Measurements from ENCODE around the gene ERC2. TPM values are rescaled to one million over a fixed set of nuclear protein-coding genes. Genes with fewer than 3 reads are reported as not detected.

ERC2 gene
- total RNA-seq, 1 experiment from 2014 or later: 0.90 TPM

- H3K27me3 ChIP-seq (replicated peaks; ENCODE audit: insufficient read depth, low read depth, low read length, poor library complexity): no peaks in the 10 kb centered on the region
- no peaks in the 10 kb centered on the region for H3K36me3 ChIP-seq (ENCODE audit: insufficient read depth, low read length, poor library complexity, severe bottlenecking)
- no peaks in the 10 kb centered on the region for H3K9me3 ChIP-seq (ENCODE audit: low read depth, low read length, poor library complexity, severe bottlenecking)
- ChIA-PET CTCF (no interaction called here), POLR2A (ENCODE audit: low non-redundant PET) (interaction anchor here (0.6 kb wide), 1 partner anchor 1158 kb away, joined by 3 read pairs; no protein-coding TSS in a partner anchor)
- no TSS peak for BruUV-seq (replicated peaks)
- TF ChIP-seq EZH2 (IDR thresholded peaks at IDR 0.05; ENCODE audit: borderline replicate concordance, low read depth, low read length, poor library complexity, severe bottlenecking): no peak
- TF ChIP-seq CTCF (conservative IDR thresholded peaks at IDR 0.05; ENCODE audit: low read depth, low read length): no peak
- H3K4me3 ChIP-seq (ENCODE audit: low read depth, low read length, poor library complexity, severe bottlenecking): no peak overlapping the region
- DNase-seq (ENCODE audit: low spot score): no peak
- peaks cover 15% of the 10 kb centered on the region for H3K4me1 ChIP-seq (ENCODE audit: insufficient read depth, low read length, poor library complexity, severe bottlenecking)
- H3K27ac ChIP-seq (ENCODE audit: low read depth, low read length, poor library complexity, severe bottlenecking): no peak overlapping the region
- intact Hi-C loops (cut with micrococcal nuclease; ENCODE audit: unreplicated experiment): no loop called here
Observed at GRCh38 chr3:55515550-55516246, 952.6 kb downstream of the ERC2 start.

- no peak for DNase-seq (ENCODE audit: low spot score)
- TF ChIP-seq EZH2 (IDR thresholded peaks at IDR 0.05; ENCODE audit: borderline replicate concordance, low read depth, low read length, poor library complexity, severe bottlenecking): no peak
- no peak for TF ChIP-seq CTCF (conservative IDR thresholded peaks at IDR 0.05; ENCODE audit: low read depth, low read length)
- Histone ChIP-seq H3K4me1 (ENCODE audit: insufficient read depth, low read length, poor library complexity, severe bottlenecking) (peaks cover 15% of the 10 kb centered on the region), H3K27me3 (replicated peaks; ENCODE audit: insufficient read depth, low read depth, low read length, poor library complexity) (no peaks in the 10 kb centered on the region), H3K36me3 (ENCODE audit: insufficient read depth, low read length, poor library complexity, severe bottlenecking) (no peaks in the 10 kb centered on the region), H3K27ac (ENCODE audit: low read depth, low read length, poor library complexity, severe bottlenecking) (no peak overlapping the region), H3K4me3 (ENCODE audit: low read depth, low read length, poor library complexity, severe bottlenecking) (no peak overlapping the region), H3K9me3 (ENCODE audit: low read depth, low read length, poor library complexity, severe bottlenecking) (no peaks in the 10 kb centered on the region)
- POLR2A ChIA-PET (ENCODE audit: low non-redundant PET): no interaction called here
- CTCF ChIA-PET: no interaction called here
- intact Hi-C loops (cut with micrococcal nuclease; ENCODE audit: unreplicated experiment): no loop called here
- no TSS peak for BruUV-seq (replicated peaks)
Observed at GRCh38 chr3:55514962-55515361, 953.3 kb downstream of the ERC2 start.

- Histone ChIP-seq H3K27ac (ENCODE audit: low read depth, low read length, poor library complexity, severe bottlenecking) (no peak overlapping the region), H3K4me1 (ENCODE audit: insufficient read depth, low read length, poor library complexity, severe bottlenecking) (peaks cover 12% of the 10 kb centered on the region), H3K36me3 (ENCODE audit: insufficient read depth, low read length, poor library complexity, severe bottlenecking) (no peaks in the 10 kb centered on the region), H3K9me3 (ENCODE audit: low read depth, low read length, poor library complexity, severe bottlenecking) (no peaks in the 10 kb centered on the region), H3K4me3 (ENCODE audit: low read depth, low read length, poor library complexity, severe bottlenecking) (no peak overlapping the region), H3K27me3 (replicated peaks; ENCODE audit: insufficient read depth, low read depth, low read length, poor library complexity) (no peaks in the 10 kb centered on the region)
- ChIA-PET CTCF (no interaction called here), POLR2A (ENCODE audit: low non-redundant PET) (no interaction called here)
- intact Hi-C loops (cut with micrococcal nuclease; ENCODE audit: unreplicated experiment): no loop called here
- no TSS peak for BruUV-seq (replicated peaks)
- TF ChIP-seq CTCF (conservative IDR thresholded peaks at IDR 0.05; ENCODE audit: low read depth, low read length): no peak
- TF ChIP-seq EZH2 (IDR thresholded peaks at IDR 0.05; ENCODE audit: borderline replicate concordance, low read depth, low read length, poor library complexity, severe bottlenecking): no peak
- DNase-seq (ENCODE audit: low spot score): no peak
Observed at GRCh38 chr3:55512571-55513343, 955.5 kb downstream of the ERC2 start.

All from A673 (cell line).